ENCODE results near the gene GMEB1.
A peak's percentile ranks its signal among the peaks of the same experiment; 100 is the strongest.
"Not testable (repeated sequence)": the region's sequence is repeated elsewhere in the genome, so short reads cannot be mapped to it uniquely, and the experiment has no call there.

The GMEB1 gene

DNA sequence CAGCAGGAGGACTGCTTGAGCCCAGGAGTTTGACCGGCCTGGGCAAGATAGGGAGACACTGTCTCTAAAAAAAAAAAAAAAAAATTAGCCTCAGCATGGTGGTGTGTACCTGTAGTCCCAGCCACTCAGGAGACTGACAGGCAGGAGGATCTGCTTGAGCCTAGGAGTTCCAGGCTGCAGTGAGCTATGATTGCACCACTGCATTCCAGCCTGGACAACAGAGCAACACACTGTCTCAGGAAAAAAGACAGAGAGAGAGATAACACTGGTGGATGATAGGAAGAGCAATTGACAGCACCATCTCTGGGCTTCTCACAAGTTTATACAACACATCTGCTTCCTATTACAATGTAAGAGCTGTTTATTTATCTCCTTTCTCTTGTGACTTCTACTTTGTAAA is 22.5 kb upstream of the GMEB1 start:
- Histone ChIP-seq H3K4me1 (ENCODE audit: low read depth, poor library complexity, severe bottlenecking) (peaks cover 50% of the 10 kb centered on the region), H3K36me3 (ENCODE audit: insufficient read depth) (no peaks in the 10 kb centered on the region), H3K9ac (no peak overlapping the region), H4K20me1 (ENCODE audit: insufficient read depth) (no peaks in the 10 kb centered on the region), H3K4me2 (no peak overlapping the region), H3K79me2 (ENCODE audit: insufficient read depth, low read depth) (peaks cover 18% of the 10 kb centered on the region), H3K27me3 (ENCODE audit: insufficient read depth, low read depth) (no peaks in the 10 kb centered on the region), H2AFZ (ENCODE audit: low read depth) (no peak overlapping the region), H3K4me3 (IDR thresholded peaks at IDR 0.05; ENCODE audit: insufficient read depth, low read depth, low read length) (no peak overlapping the region), H3K27ac (no peak overlapping the region)
- TF ChIP-seq, protein P1, sequence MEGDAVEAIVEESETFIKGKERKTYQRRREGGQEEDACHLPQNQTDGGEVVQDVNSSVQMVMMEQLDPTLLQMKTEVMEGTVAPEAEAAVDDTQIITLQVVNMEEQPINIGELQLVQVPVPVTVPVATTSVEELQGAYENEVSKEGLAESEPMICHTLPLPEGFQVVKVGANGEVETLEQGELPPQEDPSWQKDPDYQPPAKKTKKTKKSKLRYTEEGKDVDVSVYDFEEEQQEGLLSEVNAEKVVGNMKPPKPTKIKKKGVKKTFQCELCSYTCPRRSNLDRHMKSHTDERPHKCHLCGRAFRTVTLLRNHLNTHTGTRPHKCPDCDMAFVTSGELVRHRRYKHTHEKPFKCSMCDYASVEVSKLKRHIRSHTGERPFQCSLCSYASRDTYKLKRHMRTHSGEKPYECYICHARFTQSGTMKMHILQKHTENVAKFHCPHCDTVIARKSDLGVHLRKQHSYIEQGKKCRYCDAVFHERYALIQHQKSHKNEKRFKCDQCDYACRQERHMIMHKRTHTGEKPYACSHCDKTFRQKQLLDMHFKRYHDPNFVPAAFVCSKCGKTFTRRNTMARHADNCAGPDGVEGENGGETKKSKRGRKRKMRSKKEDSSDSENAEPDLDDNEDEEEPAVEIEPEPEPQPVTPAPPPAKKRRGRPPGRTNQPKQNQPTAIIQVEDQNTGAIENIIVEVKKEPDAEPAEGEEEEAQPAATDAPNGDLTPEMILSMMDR (conservative IDR thresholded peaks at IDR 0.05; ENCODE audit: low read depth, low read length) = no peak

- H3K4me3 ChIP-seq (IDR thresholded peaks at IDR 0.05; ENCODE audit: insufficient read depth, low read depth, low read length) = peak overlapping the region; percentile 81
- H3K36me3 ChIP-seq (ENCODE audit: insufficient read depth) = no peaks in the 10 kb centered on the region
- H2AFZ ChIP-seq (ENCODE audit: low read depth) = peak overlapping the region; percentile 25; the same call in 1 of the 2 replicates
- no peaks in the 10 kb centered on the region for H3K27me3 ChIP-seq (ENCODE audit: insufficient read depth, low read depth)
- peak overlapping the region; percentile 94 for H3K27ac ChIP-seq
- peak overlapping the region; percentile 66 for H3K4me2 ChIP-seq
- peaks cover 39% of the 10 kb centered on the region for H3K4me1 ChIP-seq (ENCODE audit: low read depth, poor library complexity, severe bottlenecking)
- TF ChIP-seq, protein P1 (conservative IDR thresholded peaks at IDR 0.05; ENCODE audit: low read depth, low read length) = no peak
- peak overlapping the region; percentile 86 for H3K9ac ChIP-seq
- no peaks in the 10 kb centered on the region for H4K20me1 ChIP-seq (ENCODE audit: insufficient read depth)
- H3K79me2 ChIP-seq (ENCODE audit: insufficient read depth, low read depth) = peaks cover 8% of the 10 kb centered on the region; the same call in 1 of the 2 replicates
These were observed 20.5 kb upstream of the GMEB1 start for GRCh38 chr1:28648008-28648473.

DNA sequence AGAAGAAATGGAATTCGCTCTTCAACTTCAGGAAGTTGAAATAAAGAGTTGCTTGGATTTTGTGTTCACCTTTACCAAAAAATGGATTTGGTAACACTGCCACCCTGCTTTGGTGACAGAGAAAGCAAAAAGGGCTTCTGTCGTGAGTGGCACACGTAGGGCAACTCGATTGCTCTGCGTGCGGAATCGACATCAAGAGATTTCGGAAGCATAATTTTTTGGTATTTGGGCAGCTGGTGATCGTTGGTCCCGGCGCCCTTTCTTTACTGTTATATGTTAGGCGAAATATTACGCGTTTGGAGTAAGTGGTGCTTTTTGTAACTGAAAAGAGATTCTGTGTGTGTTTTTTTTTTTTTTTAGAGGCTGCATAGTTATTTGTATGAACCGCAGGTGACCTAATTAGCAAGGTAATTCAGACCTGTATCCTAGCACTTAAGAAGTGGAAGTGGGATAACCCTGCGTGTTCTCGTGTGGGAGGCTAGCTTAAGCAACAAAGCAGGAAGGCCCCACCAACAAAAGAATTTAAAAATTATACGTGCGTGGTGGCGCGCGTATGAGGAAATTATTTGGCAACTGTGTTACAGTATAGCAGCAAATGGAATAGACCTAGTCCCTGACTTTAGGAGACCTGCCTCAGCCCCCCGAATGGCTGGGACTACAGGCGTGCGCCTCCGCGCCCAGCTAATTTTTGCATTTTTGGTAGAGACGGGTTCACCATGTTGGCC is 19.9 kb upstream of the GMEB1 start, which contains the start of gene RNU11:
Gene RNU11 (plus strand): TSS at position 127 of the 725 bp plus-strand sequence.
- H3K79me2 ChIP-seq (ENCODE audit: insufficient read depth, low read depth) = peaks cover 8% of the 10 kb centered on the region; the same call in 1 of the 2 replicates
- H3K27ac ChIP-seq = peak within 1 kb of the TSS; percentile 94
- no peaks in the 10 kb centered on the region for H4K20me1 ChIP-seq (ENCODE audit: insufficient read depth)
- TF ChIP-seq, protein P1 (conservative IDR thresholded peaks at IDR 0.05; ENCODE audit: low read depth, low read length) = 0 out of 2 replicates have a peak, but pooled peaks have one; percentile 19
- H3K4me1 ChIP-seq (ENCODE audit: low read depth, poor library complexity, severe bottlenecking) = peaks cover 39% of the 10 kb centered on the region
- H3K9ac ChIP-seq = peak within 1 kb of the TSS; percentile 86
- H3K27me3 ChIP-seq (ENCODE audit: insufficient read depth, low read depth) = no peaks in the 10 kb centered on the region
- H3K36me3 ChIP-seq (ENCODE audit: insufficient read depth) = no peaks in the 10 kb centered on the region
- peak within 1 kb of the TSS; percentile 66 for H3K4me2 ChIP-seq
- peak within 1 kb of the TSS; percentile 81 for H3K4me3 ChIP-seq (IDR thresholded peaks at IDR 0.05; ENCODE audit: insufficient read depth, low read depth, low read length)
- peak within 1 kb of the TSS; percentile 38 for H2AFZ ChIP-seq (ENCODE audit: low read depth)

DNA sequence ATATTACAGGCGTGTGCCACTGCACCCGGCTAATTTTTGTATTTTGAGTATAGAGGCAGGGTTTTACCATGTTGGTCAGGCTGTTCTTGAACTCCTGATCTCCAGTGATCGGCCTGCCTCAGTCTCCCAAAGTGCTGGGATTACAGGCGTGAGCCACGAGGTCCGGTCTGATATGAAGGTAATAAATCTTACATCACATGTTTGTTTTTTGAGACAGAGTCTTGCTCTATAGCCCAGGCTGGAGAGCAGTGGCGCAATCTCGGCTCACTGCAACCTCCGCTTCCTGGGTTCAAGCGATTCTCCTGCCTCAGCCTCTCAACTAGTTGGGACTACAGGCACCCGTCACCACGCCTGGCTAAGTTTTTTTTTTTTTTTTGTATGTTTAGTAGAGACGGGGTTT is 15.5 kb upstream of the GMEB1 start:
- H3K27me3 ChIP-seq (ENCODE audit: insufficient read depth, low read depth); H3K79me2 ChIP-seq (ENCODE audit: insufficient read depth, low read depth); H2AFZ ChIP-seq (ENCODE audit: low read depth); H3K9ac ChIP-seq; H4K20me1 ChIP-seq (ENCODE audit: insufficient read depth); H3K27ac ChIP-seq; H3K36me3 ChIP-seq (ENCODE audit: insufficient read depth); H3K4me3 ChIP-seq (IDR thresholded peaks at IDR 0.05; ENCODE audit: insufficient read depth, low read depth, low read length); H3K4me2 ChIP-seq: not testable (repeated sequence)
- H3K4me1 ChIP-seq (ENCODE audit: low read depth, poor library complexity, severe bottlenecking) = peaks cover 17% of the 10 kb centered on the region

GRCh38 chr1:28653870-28654269 is 14.7 kb upstream of the GMEB1 start:
- H3K79me2 ChIP-seq (ENCODE audit: insufficient read depth, low read depth); H3K27me3 ChIP-seq (ENCODE audit: insufficient read depth, low read depth); H4K20me1 ChIP-seq (ENCODE audit: insufficient read depth); H3K36me3 ChIP-seq (ENCODE audit: insufficient read depth); H3K27ac ChIP-seq; H2AFZ ChIP-seq (ENCODE audit: low read depth); H3K9ac ChIP-seq; H3K4me3 ChIP-seq (IDR thresholded peaks at IDR 0.05; ENCODE audit: insufficient read depth, low read depth, low read length); H3K4me2 ChIP-seq: not testable (repeated sequence)
- peaks cover 15% of the 10 kb centered on the region for H3K4me1 ChIP-seq (ENCODE audit: low read depth, poor library complexity, severe bottlenecking)

- not testable (repeated sequence) for H3K36me3 ChIP-seq (ENCODE audit: insufficient read depth); H3K27ac ChIP-seq; H4K20me1 ChIP-seq (ENCODE audit: insufficient read depth); H3K79me2 ChIP-seq (ENCODE audit: insufficient read depth, low read depth); H2AFZ ChIP-seq (ENCODE audit: low read depth); H3K4me2 ChIP-seq; H3K9ac ChIP-seq; H3K4me3 ChIP-seq (IDR thresholded peaks at IDR 0.05; ENCODE audit: insufficient read depth, low read depth, low read length); H3K4me1 ChIP-seq (ENCODE audit: low read depth, poor library complexity, severe bottlenecking); H3K27me3 ChIP-seq (ENCODE audit: insufficient read depth, low read depth)
These were observed 12.9 kb upstream of the GMEB1 start for GRCh38 chr1:28655448-28656311.
